GM19397 (cell line): ENCODE data around the gene CPTP.

Experiments
- ATAC-seq: cut with Tn5 transposase; IDR thresholded peaks from one replicate; pipeline ENCODE4 v1.9.1; 2021; ENCODE audit warnings: mild to moderate bottlenecking, moderate library complexity; ENCODE audit not compliant: unreplicated experiment

Gene CPTP

GRCh38 chr1:1317420-1317819 lies 7.2 kb upstream of the CPTP start:
- no peak for ATAC-seq

DNA sequence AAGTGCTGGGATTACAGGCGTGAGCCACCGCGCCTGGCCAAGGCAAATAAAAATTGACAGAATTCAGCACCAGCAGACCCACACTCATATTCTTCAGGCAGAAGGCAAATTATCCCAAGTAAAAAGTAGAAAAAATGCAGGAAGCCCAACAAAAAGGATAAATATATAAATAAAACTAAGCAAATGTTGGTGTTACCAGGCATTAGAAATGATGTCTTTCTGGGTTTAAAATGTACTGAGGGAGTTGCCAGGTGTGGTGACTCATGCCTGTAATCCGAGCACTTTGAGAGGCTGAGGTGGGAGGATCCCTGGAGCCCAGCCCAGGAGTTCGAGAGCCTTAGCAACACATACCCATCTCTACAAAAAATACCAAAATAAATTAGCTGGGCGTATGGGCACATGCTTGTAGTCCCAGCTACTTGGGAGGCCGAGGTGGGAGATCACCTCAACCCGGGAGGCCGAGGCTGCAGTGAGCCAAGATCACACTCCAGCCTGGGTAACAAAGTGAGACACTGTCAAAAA lies 6.4 kb upstream of the CPTP start:
- no peak for ATAC-seq

DNA sequence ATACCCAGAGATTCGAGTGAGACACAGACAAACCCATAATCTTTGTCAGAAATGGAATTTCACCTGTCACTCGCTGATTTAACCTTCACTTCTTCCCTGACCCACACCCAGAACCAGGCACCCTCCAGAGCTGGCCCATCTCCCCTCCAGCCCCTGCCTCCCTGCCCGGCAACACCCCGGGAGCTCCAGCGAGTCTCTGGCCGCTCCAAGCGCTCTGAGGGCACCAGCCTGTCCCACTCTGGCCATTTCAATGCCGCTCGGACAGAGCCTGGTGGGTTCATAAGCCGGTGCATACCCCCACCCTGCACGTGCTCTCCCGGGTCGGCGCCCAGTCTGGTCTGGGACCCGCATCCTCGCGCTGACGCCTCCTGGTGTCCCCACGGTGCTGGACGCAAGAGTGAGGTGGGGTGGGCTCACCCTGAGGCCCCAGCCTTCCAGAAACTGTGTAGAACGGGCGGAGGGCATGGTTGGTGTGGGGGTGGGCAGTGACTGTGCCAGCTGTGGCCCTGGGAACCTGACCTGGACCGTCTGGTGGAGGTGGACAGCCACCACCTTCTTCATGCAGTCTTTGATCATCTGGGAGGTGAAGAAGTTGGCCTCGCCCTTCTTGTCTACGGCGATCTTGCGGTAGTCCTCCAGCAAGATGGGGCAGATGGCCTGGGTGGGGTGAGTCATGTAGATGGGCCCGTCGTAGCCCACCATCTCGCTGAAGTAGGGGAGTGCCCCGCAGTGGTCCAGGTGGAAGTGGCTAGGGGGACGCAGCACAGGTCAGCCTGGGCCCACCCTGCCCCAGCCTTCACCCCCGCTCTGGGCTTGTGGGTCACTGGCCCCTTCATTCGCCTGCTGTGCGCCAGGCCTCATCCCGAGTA lies 5.6 kb upstream of the CPTP start:
- ATAC-seq = no peak

GRCh38 chr1:1319646-1319941 lies 5.0 kb upstream of the CPTP start:
- no peak for ATAC-seq

- ATAC-seq = no peak
Measured at GRCh38 chr1:1320666-1321448, 3.7 kb upstream of the CPTP start.

- no peak for ATAC-seq
Measured at GRCh38 chr1:1321477-1321876, 3.1 kb upstream of the CPTP start.

DNA sequence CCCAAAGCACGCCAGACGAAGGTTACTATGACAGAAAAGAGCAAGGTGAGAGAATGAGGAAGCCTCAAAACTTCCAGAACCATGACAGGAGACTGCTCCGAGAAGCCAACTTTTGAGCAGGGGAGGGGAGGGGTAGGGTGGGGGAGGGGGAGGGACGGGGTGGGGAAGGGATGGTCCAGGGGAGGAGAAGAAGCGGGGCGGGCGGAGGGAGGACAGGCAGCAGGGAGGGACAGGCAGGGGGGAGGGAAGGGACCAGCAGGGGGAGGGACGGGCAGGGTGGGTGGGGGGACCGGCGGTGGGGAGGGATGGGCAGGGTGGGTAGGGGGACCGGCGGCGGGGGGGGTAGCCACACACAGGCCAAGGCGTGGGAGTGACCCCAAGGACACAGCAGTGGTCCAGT lies 2.2 kb upstream of the CPTP start:
- no peak for ATAC-seq

DNA sequence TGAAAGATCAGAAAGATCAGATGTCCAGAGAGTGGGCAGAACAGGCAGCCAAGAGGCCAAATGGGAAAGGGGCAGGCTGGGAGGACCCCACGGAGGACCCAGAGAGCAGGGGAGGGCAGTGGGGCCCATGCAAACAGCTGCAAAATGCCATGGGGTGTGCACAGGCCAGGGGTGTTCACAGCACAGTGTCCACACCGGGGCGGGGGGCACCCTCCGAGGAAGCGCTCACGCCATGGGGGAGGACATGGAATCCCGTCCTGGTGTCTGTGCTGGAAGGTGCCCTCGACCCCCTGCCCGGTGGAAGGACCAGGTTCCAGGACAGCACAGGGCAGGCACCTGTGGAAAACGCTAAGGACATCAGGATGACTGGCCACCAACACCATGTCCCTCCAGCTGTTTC lies 1.6 kb upstream of the CPTP start:
- no peak for ATAC-seq

GRCh38 chr1:1324084-1324523 lies 498 bp upstream of the CPTP start:
- ATAC-seq = peak; percentile 26

DNA sequence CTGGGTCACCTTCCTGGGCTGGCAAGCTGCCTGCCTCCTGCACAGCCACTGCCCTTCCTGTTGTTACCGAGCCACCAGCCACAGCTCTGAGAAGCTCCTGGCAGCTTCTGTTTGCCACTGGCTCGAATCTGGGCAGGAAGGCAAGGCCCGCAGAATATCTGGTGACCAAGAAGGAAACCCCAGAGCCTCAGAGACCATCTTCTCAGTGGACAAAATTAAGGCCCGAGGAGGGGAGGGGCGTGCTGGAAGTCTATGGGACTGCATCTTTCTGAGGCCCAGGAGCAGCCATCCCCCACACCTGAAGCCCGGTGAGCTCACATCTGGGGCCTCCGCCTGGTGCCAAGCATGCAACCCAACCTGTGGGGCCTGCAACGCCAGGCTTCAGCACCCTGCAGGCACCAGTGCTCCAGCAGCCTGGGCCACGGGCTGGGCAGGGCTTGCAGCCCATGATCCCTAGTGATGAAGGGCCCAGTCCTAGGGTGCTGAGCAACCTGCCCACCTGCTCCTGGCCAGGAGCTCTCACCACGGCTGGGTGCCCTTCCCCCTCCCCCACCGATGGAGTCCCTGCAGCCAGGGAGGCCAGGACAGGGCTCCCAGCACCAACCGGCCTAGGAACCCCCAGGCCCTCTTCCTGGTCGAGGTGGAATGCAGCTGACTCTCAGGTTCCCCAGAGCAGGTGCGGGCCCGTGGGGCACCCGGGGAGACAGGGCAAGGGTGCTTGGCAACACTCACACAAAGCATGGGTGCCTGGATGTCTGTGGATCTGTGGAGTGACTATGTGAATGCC lies 879 bp downstream of the CPTP start:
- no peak for ATAC-seq

GRCh38 chr1:1326075-1326605 lies 1.5 kb downstream of the CPTP start:
- ATAC-seq = no peak

- no peak for ATAC-seq
Measured at GRCh38 chr1:1327291-1327690, 2.7 kb downstream of the CPTP start.

GRCh38 chr1:1328254-1328653 lies 3.7 kb downstream of the CPTP start:
- ATAC-seq = no peak

DNA sequence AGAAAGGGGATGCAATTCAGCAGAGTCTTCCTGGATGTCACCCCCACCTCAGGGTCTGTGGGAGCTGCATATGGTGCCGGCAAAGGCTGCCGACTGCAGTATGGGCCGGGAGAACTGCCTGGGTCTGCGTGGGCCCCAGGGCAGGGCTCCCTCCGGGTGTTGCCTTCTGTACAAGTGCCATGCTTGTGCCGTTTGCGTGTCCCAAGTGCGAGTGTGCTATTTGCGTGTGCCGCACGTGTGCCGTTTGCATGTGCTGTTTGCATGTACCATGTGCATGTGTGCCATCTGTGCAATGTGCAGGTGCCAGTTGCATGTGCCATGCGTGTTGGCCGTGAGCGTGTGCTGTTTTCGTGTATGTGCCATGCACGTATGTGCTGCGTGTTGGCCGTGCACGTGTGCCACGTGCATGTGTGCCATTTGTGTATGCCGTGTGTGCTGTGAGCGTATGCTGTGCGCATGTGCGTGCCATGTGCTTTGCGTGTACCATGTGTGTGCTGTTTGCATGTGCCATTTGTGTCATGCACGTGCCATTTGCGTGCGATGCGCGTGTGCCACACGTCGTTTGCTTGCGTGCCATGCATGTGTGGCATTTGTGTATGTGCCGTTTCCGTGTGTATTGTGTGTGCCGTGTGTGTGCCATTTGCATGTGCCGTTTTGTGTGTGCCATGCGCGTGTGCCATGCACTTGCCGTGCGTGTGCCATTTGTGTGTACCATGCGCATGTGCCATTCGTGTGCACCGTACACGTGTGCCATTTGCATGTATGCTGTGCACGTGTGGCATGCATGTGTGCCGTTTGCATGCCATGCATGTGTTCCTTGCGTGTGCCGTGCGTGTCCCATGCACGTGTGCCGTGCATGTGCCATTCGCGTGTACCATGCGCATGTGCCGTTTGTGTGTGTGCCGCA lies 5.0 kb downstream of the CPTP start:
- no peak for ATAC-seq

DNA sequence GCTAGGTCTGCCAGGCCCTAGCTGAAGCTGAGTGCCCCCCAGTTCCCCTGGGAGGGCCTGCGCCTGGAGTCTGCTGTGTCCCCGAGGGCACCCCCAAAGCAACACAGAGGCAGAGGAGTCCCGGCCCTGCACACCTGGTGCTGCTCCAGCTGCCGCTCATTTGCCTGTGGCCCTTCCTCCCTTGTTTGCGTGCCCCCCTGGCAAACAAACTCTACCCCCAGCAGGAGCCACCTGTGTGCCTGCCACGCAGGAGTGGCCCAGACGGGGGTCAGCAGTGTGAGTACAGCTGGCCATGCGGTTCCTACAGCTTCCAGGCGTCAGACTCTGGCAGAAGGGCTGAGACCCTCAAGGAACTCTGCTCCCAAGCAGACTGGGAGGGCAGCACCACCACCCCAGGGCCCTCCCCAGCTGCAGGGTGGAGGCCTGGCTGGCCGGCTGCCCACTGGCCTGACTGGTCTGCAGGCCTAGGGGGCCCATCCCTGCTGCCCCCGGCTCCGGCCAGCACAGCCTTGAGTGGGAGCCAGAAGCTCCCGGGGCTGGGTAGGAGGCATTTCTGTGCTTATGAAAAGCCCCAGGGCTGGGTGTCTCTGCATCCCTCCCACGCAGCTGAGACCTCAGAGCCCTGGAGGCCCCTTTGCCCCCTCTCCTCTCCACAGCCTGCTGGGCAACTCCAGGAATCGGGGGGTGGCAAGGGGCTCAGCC lies 5.9 kb downstream of the CPTP start:
- ATAC-seq = no peak

DNA sequence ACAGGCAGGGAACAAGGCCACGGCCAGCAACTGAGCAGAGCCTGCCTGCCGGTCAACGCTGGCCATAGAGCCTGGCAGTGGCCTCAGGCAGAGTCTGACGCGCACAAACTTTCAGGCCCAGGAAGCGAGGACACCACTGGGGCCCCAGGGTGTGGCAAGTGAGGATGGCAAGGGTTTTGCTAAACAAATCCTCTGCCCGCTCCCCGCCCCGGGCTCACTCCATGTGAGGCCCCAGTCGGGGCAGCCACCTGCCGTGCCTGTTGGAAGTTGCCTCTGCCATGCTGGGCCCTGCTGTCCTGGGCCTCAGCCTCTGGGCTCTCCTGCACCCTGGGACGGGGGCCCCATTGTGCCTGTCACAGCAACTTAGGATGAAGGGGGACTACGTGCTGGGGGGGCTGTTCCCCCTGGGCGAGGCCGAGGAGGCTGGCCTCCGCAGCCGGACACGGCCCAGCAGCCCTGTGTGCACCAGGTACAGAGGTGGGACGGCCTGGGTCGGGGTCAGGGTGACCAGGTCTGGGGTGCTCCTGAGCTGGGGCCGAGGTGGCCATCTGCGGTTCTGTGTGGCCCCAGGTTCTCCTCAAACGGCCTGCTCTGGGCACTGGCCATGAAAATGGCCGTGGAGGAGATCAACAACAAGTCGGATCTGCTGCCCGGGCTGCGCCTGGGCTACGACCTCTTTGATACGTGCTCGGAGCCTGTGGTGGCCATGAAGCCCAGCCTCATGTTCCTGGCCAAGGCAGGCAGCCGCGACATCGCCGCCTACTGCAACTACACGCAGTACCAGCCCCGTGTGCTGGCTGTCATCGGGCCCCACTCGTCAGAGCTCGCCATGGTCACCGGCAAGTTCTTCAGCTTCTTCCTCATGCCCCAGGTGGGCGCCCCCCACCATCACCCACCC lies 6.7 kb downstream of the CPTP start, which contains the start of gene TAS1R3:
TSS of gene TAS1R3 (plus strand) at position 213 of the 898 bp plus-strand sequence. CDS start at position 279, 66 bp downstream.
- ATAC-seq = no peak

DNA sequence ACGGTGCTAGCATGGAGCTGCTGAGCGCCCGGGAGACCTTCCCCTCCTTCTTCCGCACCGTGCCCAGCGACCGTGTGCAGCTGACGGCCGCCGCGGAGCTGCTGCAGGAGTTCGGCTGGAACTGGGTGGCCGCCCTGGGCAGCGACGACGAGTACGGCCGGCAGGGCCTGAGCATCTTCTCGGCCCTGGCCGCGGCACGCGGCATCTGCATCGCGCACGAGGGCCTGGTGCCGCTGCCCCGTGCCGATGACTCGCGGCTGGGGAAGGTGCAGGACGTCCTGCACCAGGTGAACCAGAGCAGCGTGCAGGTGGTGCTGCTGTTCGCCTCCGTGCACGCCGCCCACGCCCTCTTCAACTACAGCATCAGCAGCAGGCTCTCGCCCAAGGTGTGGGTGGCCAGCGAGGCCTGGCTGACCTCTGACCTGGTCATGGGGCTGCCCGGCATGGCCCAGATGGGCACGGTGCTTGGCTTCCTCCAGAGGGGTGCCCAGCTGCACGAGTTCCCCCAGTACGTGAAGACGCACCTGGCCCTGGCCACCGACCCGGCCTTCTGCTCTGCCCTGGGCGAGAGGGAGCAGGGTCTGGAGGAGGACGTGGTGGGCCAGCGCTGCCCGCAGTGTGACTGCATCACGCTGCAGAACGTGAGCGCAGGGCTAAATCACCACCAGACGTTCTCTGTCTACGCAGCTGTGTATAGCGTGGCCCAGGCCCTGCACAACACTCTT lies 7.6 kb downstream of the CPTP start:
- no peak for ATAC-seq
